HG02938 (cell line): ENCODE data around the gene FAM98B.

Experiments
- ATAC-seq: cut with Tn5 transposase; IDR thresholded peaks from one replicate; pipeline ENCODE4 v1.9.1; 2021; ENCODE audit warnings: mild to moderate bottlenecking, moderate library complexity; ENCODE audit not compliant: unreplicated experiment

The FAM98B gene

DNA sequence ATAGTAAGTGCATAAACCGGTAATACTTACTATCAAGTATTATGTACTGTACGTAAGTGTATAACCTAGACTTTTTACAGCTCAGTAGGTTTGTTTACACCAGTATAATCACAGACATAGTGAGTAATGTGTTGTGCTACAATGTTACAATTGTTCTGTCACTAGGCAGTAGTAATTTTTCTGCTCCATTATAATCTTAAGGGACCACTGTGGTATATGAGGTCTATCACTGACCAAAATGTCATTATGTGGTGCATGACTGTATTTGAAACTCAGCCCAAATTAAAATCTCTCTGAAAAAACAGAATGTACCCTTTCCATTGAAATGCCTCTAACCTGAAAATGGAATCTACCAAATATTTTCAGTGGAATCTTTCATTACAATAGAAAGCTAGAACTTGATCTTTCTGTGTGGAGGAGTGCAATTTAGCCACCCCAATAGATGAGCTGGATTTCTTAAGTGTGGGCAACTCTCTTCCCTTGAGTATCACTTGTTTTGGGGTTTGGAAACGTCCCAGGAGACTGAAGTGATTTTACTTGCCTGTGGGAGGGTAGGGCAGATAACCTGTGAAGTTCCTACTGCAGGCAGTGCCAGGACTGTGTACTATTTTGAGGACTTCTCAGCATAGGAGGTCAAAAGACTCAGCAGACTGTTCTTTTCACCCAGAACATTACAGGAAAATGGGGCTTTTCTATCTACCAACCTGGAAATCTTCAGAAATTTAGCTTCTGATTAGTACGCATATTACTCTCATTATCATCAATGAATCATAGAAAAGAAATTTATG lies 50.9 kb downstream of the FAM98B start:
- no peak for ATAC-seq

DNA sequence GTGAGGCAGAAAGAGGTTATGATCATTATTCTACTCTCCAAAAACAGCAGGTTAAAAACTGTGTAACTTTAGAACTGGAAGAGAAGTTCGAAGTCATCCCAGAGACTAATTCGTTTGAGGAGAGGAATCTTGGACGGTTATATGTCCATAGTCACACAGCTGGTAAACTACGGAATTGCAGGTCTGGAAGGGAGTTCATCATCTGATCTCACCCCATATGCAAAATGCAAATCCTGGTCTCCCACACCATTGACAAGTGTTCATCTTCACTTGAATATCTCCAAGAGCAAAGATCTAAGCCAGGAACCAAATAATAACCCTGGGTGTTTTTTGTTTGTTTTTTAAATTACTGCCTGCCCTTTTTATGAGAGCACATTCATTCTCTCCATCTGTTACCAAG lies 53.1 kb downstream of the FAM98B start:
- no peak for ATAC-seq

DNA sequence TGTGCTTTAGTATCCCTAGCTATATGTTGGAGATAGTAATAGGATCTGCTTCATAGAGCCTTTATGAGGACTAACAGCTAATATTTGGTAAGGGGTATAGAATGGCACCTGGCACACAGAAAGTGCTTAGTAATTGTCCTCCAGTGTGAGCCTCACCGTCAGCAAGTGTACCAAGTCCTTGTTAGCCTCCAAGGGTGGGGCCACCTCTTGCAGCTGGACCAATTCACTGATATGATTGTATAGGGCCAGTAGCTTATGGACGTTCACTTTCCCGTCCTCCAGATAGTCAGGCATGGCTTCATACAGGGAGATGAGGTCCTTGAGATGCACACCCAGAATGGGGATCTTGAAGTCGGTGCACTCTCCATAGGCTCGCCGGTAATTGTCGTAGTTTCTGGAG lies 53.6 kb downstream of the FAM98B start:
- ATAC-seq: no peak

DNA sequence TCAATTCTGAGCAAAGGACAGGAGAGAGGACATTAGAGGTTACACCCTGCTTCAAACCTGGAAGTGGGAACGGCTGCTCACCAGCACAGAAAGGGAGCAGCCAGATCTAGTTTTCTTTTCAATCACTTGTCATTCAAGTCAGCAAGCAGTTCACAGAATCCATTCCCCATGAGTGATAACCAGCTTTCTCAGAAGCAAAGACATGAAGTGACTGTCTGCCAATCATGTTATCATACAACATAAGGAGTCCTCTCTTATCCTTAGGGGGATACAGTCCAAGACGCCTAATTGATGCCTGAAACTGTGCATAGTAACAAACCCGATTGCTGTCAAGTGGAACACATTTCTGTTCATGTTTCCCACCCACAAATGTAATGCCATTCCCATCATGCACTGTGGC lies 54.7 kb downstream of the FAM98B start:
- ATAC-seq: no peak

DNA sequence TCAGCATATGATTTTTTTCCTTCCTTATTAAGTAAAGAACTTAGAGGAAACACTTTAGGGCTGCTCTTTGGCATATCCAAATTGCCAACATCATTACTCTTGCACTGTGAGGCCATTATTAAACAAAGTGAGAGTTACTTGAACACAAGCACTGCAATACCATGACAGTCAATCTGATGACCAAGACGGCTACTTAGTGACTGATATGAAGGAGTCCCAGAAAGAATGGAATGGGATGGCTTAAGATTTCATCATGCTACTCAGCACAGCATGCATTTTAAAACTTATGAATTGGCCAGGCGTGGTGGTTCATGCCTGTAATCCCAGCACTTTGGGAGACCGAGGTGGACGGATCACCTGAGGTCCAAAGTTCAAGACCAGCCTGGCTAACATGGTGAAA lies 55.2 kb downstream of the FAM98B start:
- ATAC-seq: no peak

DNA sequence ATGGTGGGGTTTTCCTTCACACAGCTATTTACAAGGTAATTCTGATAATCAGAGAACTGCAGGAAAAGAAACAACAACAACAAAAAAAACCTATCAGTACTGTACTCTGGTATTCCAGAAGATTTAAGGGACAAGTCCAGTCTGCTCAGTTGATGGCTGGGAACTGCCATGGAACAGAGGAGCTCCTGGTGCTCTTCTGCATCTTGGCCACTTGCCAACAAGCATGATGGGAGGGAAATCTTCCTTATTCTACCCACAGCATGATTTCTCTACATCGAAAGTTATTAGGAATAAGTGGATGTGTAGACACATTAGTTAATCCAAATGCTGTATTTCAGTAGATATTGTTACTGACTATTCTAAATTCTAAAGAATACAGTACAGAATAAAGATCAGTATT lies 59.0 kb downstream of the FAM98B start:
- ATAC-seq: no peak

DNA sequence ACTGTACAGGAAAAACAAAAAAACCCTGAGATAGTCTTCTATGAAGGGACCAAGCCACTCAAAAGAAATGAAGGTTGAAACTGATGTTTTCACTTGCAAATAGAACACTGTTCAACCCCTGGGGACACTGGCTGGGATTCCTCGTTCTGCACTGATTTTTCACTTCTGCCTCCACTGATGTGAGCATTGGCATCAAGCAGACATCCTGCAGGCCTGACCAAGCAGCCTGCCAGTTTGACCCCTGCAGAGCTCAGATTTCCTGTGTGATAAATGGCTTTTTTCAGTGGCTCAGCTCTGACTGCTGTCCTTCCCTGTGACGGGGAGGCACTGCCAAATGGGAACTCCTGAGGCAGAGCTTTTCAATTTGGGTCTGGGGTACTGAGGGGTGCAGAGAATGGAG lies 60.7 kb downstream of the FAM98B start:
- peak; percentile 52 for ATAC-seq

DNA sequence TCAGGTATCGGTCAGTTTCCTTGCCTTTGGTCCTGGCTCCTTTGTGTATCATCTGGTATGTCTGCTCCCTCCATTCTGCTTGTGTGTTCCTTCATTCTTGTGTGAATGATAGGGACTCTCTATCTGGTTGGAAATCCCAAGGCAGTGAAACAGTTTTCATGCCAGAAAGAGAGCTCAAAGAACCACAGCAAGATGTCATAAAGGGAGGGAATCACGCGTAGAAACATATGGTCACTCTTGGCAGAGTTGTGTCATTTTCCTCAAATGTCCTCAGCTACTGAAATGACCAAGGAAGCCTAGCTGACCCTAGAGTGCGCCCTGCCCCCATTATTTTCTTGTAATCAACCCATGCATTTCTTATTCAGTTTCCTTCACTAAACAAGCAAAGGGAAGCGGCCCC lies 62.7 kb downstream of the FAM98B start:
- no peak for ATAC-seq

DNA sequence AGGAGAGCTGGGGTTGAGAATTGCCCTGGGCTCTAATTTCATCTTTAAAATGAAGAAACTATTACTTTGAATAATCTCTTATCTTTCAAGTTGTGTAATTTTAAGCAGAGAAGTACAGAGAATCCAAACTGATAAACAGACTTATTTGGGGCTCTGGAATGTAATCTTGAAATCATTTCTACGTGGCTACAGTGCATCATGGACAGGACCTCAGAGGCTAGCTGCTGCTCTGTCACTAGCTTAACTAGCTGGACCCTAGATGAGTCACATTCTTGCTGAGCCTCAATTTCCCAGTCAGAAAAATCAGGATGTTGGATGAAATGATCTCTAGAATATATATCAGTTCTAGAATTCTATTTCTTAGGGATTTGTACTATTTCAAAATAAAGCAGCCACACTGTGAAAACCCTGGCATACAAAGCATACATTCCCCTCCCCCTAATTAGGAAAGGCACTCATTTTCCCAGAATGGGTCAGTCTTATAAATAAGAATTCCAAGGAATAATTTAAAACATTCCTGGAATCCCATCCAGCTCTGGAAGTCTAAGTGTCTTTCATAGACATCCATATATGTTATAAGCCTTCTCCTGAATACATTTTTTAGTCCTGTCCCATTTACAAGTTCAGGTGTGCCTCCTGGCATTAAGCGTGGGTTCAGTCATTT lies 63.5 kb downstream of the FAM98B start:
- ATAC-seq: no peak

DNA sequence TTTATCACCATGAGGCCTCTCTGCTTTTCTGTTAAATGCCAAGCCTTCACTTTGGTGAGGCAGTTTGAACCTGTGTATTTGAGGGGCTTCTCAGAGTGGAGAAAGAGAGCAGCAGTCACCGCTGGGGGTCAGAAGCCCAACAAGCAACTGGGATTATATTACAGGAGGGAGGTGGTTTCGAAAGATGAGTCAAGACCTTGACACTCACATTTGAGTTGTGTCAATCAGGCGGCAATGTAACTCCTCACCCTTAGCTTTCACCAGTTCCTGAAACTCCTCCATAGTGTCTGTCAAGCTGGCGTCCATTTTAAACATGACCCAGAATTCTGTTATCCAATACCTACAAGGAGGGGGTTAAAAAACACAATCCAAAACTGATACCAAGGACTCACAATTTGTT lies 64.2 kb downstream of the FAM98B start:
- no peak for ATAC-seq

DNA sequence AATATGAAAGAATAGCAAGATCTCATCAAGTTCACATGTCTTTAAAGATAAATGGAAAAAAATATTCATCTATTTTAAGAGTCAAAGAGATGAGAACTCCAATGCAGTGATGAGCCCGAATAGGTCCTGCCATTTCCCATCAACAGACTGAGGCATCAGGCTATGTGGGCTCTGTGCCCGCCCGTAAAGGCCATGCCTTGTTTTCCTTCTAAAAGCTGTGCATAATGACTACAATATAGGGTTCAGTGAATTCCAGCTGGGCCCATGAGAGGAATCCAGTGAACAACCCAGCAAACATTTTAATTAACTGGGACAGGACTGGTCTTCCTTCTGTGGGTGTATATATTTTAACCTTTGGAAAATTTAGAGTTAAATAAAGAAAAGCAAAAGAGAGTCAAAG lies 66.1 kb downstream of the FAM98B start:
- no peak for ATAC-seq

DNA sequence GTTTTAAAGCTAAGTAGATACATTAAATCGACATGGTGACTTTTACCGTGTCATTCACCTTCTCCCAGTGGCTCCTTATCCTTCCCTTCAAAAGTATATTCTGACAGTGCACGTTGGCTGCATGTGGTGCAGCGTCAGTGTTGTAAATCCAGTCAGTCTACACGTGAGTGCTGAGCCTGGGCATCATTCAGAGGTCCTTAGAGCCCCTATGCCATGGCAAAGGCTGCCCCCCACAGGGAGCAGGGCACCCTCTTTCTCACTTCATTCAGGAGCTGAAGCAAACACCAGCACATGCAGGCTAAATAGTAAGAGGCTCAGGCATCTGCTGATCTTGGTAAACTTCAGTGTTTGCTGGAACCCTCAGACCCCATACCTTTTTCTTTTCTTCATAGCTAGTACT lies 67.4 kb downstream of the FAM98B start:
- ATAC-seq: no peak

DNA sequence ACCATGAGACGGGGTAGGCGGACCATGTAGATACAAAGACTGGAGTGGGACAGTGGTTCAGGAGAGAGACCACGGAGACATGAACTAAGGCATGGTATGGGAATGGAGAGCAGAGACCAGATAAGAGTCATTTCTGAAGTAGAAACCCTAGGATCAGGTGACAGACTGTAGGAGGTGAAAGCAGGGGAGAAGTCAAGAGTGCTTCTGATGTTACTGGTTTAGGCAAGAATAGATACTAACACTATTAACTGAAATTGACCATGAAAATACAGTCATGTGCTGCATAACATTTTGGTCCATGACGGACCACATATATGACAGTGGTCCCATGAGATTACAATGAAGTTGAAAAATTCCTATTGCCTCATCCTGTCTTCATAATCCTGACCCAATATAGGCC lies 69.0 kb downstream of the FAM98B start:
- no peak for ATAC-seq

DNA sequence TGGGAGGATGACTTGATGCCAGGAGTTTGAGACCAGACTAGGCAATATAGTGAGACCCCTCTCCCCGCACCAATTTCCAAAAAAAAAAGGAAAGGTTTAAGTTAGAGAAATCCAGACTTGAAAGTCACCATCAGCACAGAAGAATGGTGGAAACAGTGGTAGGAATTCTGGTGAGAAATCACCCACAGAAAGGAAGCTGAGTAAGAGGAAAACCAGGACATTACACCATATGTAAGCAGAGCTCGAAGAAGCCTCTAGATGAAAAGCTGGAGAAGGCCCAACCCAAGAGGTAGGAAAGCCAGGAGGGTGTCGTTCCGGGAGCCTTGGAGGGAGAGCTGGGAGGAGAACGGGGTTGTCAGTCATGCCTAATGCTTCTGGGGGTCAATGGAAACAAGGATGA lies 70.2 kb downstream of the FAM98B start:
- no peak for ATAC-seq

DNA sequence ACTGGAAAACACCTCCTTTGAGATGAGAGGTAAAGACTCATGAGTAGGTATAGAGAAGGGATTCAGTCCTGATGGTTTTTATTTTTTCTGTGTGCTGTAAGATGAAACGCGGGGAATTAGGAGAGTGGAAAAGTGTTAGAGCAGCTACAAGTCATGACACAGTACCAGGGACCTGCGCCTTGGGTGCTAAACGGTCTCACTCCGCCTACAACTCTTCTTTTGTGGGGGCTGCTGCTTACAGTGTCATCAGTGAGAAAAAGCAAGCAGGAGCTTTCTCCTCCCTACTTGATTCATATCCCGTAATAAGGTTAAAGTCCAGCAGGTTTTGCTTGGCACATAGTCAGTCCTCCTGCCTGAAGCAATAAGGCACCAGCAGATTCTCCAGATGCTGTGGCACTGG lies 71.6 kb downstream of the FAM98B start:
- no peak for ATAC-seq

DNA sequence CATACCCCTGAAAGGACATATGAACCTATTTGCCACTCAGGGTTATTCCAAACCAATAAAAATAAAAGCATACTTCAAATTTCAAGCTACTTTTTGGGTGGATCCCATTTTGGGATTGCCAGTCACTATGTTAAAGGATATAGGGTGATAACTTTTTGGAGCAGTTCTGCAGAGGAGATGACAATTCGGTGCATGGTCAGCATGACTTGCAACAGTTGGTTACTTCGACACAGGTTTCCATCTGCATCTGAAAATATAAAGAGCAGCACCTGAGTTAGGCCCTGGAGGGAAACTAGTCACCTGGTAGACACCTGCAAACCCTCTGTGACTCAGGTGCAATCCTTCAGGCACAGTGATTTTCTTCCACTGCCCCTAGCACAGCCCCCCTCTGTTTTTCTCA lies 72.2 kb downstream of the FAM98B start:
- ATAC-seq: no peak

DNA sequence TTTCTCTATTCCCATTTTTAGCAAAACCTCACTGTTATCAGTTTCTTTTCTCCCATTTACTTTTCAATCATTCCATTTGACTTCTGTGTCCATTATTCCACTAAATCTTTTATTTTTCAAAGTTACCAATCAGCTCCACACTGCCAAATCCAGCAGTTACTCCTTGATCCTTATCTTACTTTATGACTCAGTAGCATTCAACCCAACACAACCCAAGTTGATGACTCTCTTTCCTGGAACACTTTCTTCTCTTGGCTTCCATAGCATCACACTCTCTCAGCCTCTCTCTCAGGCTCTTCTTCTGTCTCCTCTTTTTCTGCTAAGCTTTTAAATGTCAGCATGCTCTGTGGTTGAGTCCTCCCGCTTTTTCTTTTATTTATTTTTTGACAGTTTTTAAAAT lies 74.4 kb downstream of the FAM98B start:
- no peak for ATAC-seq

DNA sequence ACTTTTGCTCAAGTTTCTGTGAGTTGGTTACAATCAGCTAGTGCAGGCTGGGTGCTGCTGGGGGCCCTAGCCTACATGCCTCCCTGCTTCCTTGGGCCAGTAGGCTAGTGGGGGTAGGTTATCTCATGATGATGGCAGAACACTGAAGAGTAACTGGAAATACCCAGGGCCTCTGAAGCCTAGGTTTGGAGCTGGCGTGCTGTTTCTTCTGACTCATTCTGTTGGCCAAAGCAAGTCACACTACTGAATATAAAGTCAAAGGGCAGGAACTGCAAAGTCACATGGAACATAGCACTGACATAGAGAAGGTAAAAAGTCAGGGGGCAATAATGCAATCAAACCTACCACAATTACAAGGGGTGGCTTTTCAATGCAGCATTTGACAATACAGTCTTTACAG lies 76.2 kb downstream of the FAM98B start:
- ATAC-seq: no peak

DNA sequence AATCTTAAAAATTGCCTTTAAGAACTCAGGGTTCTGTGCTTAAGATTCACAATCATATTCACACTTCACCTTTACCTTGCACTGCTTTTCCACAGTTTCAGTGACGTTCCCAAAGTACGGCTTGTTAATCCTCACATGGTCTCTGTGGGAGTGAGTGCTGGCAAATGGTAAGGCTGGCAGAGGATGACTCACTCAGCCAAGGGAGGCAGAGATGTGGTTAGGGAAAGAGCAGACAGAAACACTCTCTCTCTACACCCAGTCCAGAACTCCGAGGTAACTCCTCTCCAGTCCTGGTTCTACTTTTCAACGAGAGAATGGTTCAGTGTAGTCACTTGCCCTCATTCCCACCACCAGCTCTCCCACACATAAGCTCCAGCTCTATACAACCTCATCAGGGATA lies 77.6 kb downstream of the FAM98B start:
- ATAC-seq: no peak

DNA sequence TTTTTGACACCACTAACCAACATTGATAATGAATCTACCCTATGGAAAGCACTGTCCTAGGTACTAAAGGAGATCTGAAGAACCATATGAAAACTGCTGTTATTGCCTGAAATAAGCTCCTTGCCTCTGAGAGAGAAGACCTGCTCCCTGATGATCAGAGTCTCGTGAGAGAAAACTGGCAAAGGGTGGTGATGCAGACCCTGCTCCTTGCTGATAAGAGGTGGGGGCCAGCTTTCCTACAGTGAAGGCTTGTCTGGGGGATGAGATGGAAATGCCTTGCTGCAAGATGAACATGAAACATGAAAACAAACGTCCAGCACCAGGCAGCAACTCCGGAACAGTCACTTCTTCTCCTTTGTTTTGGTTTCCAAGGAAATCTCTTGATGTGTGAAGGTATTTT lies 78.8 kb downstream of the FAM98B start:
- ATAC-seq: no peak

DNA sequence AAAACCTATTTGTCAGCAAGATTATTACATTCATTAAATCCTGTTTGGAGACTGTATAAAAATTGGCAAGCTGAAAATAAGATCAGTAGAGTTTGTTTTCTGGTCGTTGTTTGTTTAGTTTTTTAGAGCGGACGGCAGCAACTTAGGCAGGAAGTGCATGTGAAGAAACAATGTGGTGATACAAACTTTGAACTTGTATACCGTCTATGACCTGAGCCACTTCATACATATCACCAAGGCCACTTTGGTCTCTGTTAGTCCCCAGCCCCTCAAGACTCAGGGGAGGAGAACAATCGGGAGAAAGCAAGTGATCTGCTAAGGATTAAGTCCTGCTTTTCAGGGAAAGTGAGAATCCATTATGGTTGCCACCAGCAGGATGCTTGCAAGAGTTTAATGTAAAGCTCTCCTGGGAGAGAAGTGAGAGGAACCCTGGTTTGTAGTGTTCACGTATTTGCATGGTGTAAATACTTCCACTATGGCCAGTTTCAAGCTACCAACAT lies 79.5 kb downstream of the FAM98B start:
- no peak for ATAC-seq

DNA sequence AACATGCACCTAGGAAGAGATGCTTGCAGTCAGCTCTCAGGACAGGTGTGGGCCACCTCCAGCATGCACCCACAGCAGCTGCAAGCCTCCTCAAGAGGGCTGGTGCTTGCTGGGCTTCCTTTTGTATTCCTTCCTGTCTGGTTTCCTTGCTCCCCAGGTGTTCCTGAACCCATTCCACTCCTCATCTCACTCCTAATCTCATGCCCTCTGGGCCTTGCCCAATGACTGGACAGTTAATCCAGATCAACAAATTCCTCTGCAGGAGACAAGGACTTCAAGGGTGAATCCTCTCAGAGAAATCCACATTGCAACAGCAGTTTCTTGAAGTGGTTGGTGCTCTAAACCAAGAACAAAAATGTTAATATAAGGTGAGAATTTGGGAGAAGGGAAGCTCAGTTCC lies 80.0 kb downstream of the FAM98B start:
- ATAC-seq: no peak

DNA sequence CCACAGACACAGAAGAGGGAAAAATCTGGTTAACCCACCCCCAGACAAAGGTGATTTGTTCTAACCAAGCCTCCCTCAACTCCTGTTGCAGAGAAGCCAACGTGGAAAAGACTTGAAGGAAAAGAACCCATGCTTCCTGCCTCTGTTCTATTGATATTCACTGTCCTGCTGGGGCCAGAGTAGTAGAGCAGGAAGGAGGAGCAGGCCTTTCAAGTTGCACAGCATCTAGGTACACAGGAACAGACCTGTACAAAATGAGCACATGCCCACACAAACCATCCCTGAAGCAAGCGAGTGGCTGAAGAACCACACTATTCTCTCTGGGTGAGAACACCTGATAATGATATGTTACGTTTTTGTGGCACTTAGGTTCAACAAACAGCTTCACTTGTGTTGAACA lies 80.8 kb downstream of the FAM98B start:
- ATAC-seq: no peak
